Panc1 (cell line): ENCODE measurements around the gene SLC25A13.

Experiments
- CTCF ChIP-seq: fragments of 450-650 bp; IDR thresholded peaks from 2 replicates; pipeline ENCODE4 v1.5.1; 2017; ENCODE audit warnings: mild to moderate bottlenecking
- POLR2AphosphoS5 ChIP-seq: IDR thresholded peaks from 2 replicates; pipeline ENCODE4 v1.6.1; 2012; ENCODE audit warnings: mild to moderate bottlenecking, low read depth, low read length, moderate library complexity
- REST ChIP-seq, 2 experiments: IDR thresholded peaks; 2 replicates each; pipeline ENCODE4 v1.6.1; 2011 to 2012; ENCODE audit warnings: low read depth in 2 of 2, control low read depth in 1 of 2, low read length in 1 of 2, mild to moderate bottlenecking in 1 of 2, moderate library complexity in 1 of 2; ENCODE audit not compliant: insufficient read depth in 1 of 2
- SIN3A ChIP-seq: IDR thresholded peaks from 2 replicates; pipeline ENCODE4 v1.6.1; 2012; ENCODE audit warnings: low read depth, mild to moderate bottlenecking, low read length, moderate library complexity, borderline replicate concordance; ENCODE audit not compliant: insufficient read depth
- TCF7L2 ChIP-seq: IDR thresholded peaks from 2 replicates; pipeline ENCODE4 v1.6.1; 2011; ENCODE audit warnings: mild to moderate bottlenecking, low read depth, low read length, inconsistent platforms

GRCh38 chr7:96151889-96152288 is 170.0 kb downstream of the SLC25A13 start:
- no peak for TF ChIP-seq CTCF
- TF ChIP-seq POLR2AphosphoS5: no peak
- no peak for TF ChIP-seq TCF7L2
- no peak for TF ChIP-seq SIN3A
- no peak for TF ChIP-seq REST (IDR thresholded peaks at IDR 0.05; ENCODE audit: insufficient read depth in 1 of 2, low read depth in 2 of 2, low read length in 1 of 2)
